ENCODE data around the gene ZBTB21. TPM values are rescaled to one million over a fixed set of nuclear protein-coding genes. Genes with fewer than 3 reads are reported as not detected.
"Not testable (repeated sequence)": the region's sequence is repeated elsewhere in the genome, so short reads cannot be mapped to it uniquely, and the experiment has no call there.

ZBTB21 gene
- total RNA-seq, 1 donor from 2014 or later = 20.9 TPM

- Mint-ChIP-seq H3K36me3 (ENCODE audit: unreplicated experiment) (peaks cover 27% of the 10 kb centered on the region), H3K27ac (ENCODE audit: unreplicated experiment) (peak overlapping the region; percentile 50), H3K4me3 (ENCODE audit: unreplicated experiment) (no peak overlapping the region), H3K27me3 (ENCODE audit: unreplicated experiment) (no peaks in the 10 kb centered on the region), H3K9me3 (ENCODE audit: unreplicated experiment) (no peaks in the 10 kb centered on the region), H3K4me1 (ENCODE audit: unreplicated experiment) (peaks cover 19% of the 10 kb centered on the region)
- no peak for DNase-seq (ENCODE audit: extremely low spot score, unreplicated experiment)
- no peak for TF ChIP-seq CTCF (IDR thresholded peaks at IDR 0.05)
Measured at GRCh38 chr21:42002421-42002958, 7.7 kb downstream of the ZBTB21 start.

GRCh38 chr21:42001781-42002180 lies 8.4 kb downstream of the ZBTB21 start:
- DNase-seq (ENCODE audit: extremely low spot score, unreplicated experiment) = no peak
- Mint-ChIP-seq H3K27ac (ENCODE audit: unreplicated experiment) (no peak overlapping the region), H3K4me3 (ENCODE audit: unreplicated experiment) (no peak overlapping the region), H3K4me1 (ENCODE audit: unreplicated experiment) (peaks cover 17% of the 10 kb centered on the region), H3K36me3 (ENCODE audit: unreplicated experiment) (peaks cover 25% of the 10 kb centered on the region), H3K9me3 (ENCODE audit: unreplicated experiment) (no peaks in the 10 kb centered on the region), H3K27me3 (ENCODE audit: unreplicated experiment) (no peaks in the 10 kb centered on the region)
- TF ChIP-seq CTCF (IDR thresholded peaks at IDR 0.05) = no peak

GRCh38 chr21:42000908-42001307 lies 9.3 kb downstream of the ZBTB21 start:
- no peaks in the 10 kb centered on the region for H3K9me3 Mint-ChIP-seq (ENCODE audit: unreplicated experiment)
- no peaks in the 10 kb centered on the region for H3K27me3 Mint-ChIP-seq (ENCODE audit: unreplicated experiment)
- H3K4me3 Mint-ChIP-seq (ENCODE audit: unreplicated experiment) = no peak overlapping the region
- peaks cover 29% of the 10 kb centered on the region for H3K36me3 Mint-ChIP-seq (ENCODE audit: unreplicated experiment)
- no peak for TF ChIP-seq CTCF (IDR thresholded peaks at IDR 0.05)
- H3K27ac Mint-ChIP-seq (ENCODE audit: unreplicated experiment) = no peak overlapping the region
- peaks cover 14% of the 10 kb centered on the region for H3K4me1 Mint-ChIP-seq (ENCODE audit: unreplicated experiment)
- DNase-seq (ENCODE audit: extremely low spot score, unreplicated experiment) = no peak

- H3K27me3 Mint-ChIP-seq (ENCODE audit: unreplicated experiment) = no peaks in the 10 kb centered on the region
- H3K4me1 Mint-ChIP-seq (ENCODE audit: unreplicated experiment) = peaks cover 11% of the 10 kb centered on the region
- H3K9me3 Mint-ChIP-seq (ENCODE audit: unreplicated experiment) = peaks cover 4% of the 10 kb centered on the region
- TF ChIP-seq CTCF (IDR thresholded peaks at IDR 0.05) = no peak
- no peak overlapping the region for H3K27ac Mint-ChIP-seq (ENCODE audit: unreplicated experiment)
- no peak for DNase-seq (ENCODE audit: extremely low spot score, unreplicated experiment)
- no peak overlapping the region for H3K4me3 Mint-ChIP-seq (ENCODE audit: unreplicated experiment)
- H3K36me3 Mint-ChIP-seq (ENCODE audit: unreplicated experiment) = peaks cover 50% of the 10 kb centered on the region
Measured at GRCh38 chr21:41997657-41998056, 12.5 kb downstream of the ZBTB21 start.

GRCh38 chr21:41995577-41995976 lies 14.6 kb downstream of the ZBTB21 start:
- no peak for TF ChIP-seq CTCF (IDR thresholded peaks at IDR 0.05)
- Mint-ChIP-seq H3K9me3 (ENCODE audit: unreplicated experiment) (peaks cover 4% of the 10 kb centered on the region), H3K4me3 (ENCODE audit: unreplicated experiment) (no peak overlapping the region), H3K27ac (ENCODE audit: unreplicated experiment) (no peak overlapping the region), H3K27me3 (ENCODE audit: unreplicated experiment) (no peaks in the 10 kb centered on the region), H3K36me3 (ENCODE audit: unreplicated experiment) (peaks cover 60% of the 10 kb centered on the region), H3K4me1 (ENCODE audit: unreplicated experiment) (peaks cover 4% of the 10 kb centered on the region)
- no peak for DNase-seq (ENCODE audit: extremely low spot score, unreplicated experiment)

- not testable (repeated sequence) for H3K27ac Mint-ChIP-seq (ENCODE audit: unreplicated experiment); H3K27me3 Mint-ChIP-seq (ENCODE audit: unreplicated experiment); H3K4me1 Mint-ChIP-seq (ENCODE audit: unreplicated experiment); DNase-seq (ENCODE audit: extremely low spot score, unreplicated experiment); H3K4me3 Mint-ChIP-seq (ENCODE audit: unreplicated experiment); H3K9me3 Mint-ChIP-seq (ENCODE audit: unreplicated experiment)
- H3K36me3 Mint-ChIP-seq (ENCODE audit: unreplicated experiment) = peaks cover 59% of the 10 kb centered on the region
Measured at GRCh38 chr21:41994613-41995012, 15.5 kb downstream of the ZBTB21 start.

Data from osteocyte (in vitro differentiated cells).